NCI-H2107 treated with DMSO at 0.1 percent for 48 hours (cell line): ENCODE measurements around the gene MDP1.
"Not testable (repeated sequence)": the region's sequence is repeated elsewhere in the genome, so short reads cannot be mapped to it uniquely, and the experiment has no call there.

Experiments used
- DNase-seq: peaks from one replicate; lab custom pipeline; 2025; ENCODE audit not compliant: unreplicated experiment; lab: John Stamatoyannopoulos, UW

The MDP1 gene

DNA sequence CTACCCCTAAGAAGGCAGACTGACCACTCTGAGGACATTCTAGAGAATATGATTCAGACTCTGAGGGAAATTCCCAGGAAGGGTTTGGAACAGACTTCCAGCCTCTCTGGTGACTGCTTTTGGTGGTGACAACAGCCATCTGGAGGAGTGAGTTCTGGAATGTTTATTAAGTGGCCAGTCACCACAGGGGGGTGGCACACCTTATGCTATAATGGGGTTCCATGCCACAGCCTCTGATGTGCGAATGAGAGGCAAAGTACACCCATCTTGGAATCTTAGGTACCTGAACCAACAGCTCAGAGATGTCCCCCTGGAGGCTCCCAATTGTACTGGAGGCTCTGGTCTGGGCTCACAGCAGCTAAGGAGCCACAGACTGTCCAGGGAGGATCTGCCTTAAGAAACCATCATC, 36.0 kb upstream of the MDP1 start:
- DNase-seq, result no peak

GRCh38 chr14:24250354-24250753, 34.5 kb upstream of the MDP1 start:
- no peak for DNase-seq

- DNase-seq, result no peak
Measured at GRCh38 chr14:24249230-24250021, 33.6 kb upstream of the MDP1 start.

DNA sequence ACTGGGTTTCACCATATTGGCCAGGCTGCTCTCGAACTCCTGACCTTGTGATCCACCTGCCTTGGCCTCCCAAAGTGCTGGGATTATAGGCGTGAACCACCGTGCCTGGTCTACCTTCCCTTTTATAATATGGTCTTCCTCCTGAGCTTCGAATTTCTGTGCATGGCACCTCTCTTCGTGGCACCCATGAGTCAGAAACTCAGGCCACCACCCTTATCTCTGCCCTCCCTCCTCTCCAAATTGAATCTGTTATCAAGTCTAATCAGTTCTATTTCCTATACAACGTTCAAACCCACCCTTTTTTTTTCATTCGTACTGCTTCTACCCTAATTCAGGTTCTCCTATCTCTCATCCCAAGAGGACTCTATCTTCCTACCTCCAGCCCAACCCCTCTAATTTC, 31.6 kb upstream of the MDP1 start:
- no peak for DNase-seq

DNA sequence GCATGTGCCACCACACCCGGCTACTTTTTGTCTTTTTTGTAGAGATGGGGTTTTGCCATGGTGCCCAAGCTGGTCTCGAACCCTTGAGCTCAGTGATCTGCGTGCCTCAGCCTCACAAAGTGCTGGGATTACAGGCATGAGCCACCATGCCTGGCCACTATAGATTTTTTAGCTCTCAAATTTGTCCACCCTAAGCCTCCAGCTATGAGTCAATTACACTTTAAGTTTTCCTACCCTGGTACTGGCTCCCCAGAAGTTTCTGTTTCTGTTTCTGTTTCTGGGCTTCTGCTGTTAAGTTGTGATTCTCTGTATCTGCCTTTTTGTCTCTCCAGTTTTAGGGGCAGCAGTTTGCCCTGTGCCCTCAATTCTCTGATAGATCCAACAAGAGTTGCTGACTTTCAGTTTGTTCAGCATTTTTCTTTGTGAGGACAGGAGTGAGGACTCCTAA, 30.9 kb upstream of the MDP1 start:
- no peak for DNase-seq

DNA sequence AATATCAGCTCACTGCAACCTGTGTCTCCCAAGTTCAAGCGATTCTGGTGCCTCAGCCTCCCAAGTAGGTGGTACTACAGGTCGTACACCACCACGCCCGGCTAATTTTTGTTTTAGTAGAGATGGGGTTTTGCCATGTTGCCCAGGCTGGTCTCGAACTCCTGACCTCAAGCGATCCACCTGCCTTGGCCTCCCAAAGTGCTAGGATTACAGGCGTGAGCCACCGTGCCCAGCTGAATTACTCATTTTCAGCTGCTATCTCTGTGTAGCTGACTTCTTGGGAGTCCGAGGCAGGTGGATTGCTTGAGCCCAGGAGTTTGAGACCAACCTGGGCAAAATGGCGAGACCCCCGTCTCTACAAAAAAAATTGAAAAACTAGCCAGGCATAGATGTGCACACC, 29.5 kb upstream of the MDP1 start:
- not testable (repeated sequence) for DNase-seq

- no peak for DNase-seq
Measured at GRCh38 chr14:24243336-24243836, 27.5 kb upstream of the MDP1 start.

DNA sequence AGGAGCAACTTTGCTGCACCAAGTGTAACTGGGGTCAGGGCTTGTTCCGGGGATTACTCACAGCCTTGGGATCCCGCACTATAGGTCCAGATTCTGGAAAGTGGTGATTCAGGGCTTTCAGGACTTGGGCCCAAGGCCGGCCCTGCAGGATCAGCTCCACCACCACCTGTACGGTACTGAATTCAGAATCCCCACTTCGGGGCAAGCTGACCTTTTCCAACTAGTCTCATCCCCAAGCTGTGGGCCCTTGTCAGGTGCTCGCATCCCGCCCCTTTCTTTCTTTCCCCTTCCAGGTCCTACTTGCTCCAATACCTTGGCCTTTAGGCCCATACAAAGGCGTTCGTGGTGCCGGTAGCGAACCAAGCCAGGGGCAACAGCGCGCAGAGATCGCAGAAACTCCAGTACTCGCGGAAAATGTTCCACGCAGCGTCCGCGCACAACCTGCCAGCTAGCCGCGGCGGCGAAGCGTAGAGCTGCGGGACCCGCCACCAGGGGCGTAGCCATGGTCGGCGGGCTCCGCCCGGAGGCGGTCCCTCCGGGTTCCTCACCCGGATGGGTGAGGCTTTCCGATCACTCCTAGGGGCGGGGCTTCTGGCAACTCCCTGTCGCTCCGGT, 26.1 kb upstream of the MDP1 start:
- DNase-seq, result peak; percentile 98

DNA sequence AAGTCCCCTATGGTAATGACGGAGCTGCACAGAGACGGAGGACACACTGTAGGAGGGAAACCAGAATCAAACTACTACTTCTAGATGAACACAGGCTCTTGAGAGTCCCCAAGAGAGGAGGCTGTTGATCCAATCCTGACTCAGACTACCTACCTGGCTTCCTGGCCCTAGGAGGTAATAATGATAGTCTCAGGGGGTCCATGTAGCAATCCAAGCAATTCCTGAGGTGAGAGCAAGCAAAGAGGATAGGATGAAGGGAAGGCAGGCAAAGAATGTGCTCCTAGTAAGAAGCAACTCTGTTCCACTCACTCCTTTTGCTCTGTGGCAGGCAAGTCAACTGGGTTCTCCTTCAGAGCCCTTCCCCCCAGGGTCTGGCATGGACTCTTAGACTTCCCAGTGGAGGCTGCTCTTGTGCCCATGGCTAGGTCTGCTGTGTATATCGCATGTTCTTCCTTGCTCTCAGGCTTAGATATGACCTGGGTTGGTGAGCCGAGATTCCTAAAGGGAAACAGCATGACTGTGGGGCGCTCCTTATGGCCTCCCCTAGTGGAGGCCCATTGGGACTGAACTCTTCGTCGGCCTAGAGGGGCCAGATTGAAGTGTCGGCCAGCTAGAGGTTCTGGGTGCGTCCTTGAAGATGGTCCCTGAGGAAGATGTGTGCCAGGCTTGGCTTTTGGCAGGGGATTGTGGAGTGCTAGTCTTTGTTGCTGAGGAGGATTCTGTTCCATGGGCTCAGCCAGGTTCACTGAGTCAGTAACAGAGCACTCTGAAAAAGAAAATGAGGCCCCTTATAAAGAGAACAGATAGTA, 24.4 kb upstream of the MDP1 start:
- no peak for DNase-seq

DNA sequence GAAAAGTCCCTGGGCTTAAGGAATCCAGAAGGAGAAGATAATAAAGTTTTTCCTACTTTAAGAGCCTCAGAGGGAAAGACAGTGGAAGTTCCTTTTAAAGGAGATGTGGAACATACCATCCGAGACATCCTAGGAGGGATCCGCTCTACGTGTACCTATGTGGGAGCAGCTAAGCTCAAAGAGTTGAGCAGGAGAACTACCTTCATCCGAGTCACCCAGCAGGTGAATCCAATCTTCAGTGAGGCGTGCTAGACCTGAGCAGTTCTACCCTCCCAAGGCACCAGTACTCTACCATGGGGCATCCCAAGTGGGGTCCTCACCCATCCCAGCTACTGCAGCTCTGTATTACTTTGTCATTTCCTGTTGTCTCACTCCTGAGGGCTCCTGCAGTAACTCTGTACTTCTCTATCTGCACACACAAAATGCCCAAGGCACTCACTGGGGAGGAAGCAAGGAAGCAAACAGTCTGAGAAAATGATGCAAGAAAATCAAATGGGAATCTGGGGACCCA, 22.7 kb upstream of the MDP1 start:
- DNase-seq, result no peak

DNA sequence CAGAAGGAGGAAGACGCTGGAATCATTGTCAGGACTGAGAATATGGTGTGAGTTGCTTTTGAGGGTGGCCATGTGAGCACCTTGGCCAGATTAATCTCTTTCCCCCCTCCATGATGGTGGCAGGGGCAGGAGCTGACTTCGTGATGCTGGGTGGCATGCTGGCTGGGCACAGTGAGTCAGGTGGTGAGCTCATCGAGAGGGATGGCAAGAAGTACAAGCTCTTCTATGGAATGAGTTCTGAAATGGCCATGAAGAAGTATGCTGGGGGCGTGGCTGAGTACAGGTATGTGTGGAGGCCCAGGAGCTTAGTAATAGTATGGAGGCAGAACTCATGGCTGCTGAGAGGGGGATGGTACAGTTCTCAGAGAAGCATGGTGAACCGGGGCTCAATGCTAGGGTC, 22.3 kb upstream of the MDP1 start:
- DNase-seq, result no peak

GRCh38 chr14:24237463-24237955, 21.6 kb upstream of the MDP1 start:
- DNase-seq, result no peak

- no peak for DNase-seq
Measured at GRCh38 chr14:24236689-24237462, 21.0 kb upstream of the MDP1 start.

- DNase-seq, result no peak
Measured at GRCh38 chr14:24235804-24236688, 20.2 kb upstream of the MDP1 start.

DNA sequence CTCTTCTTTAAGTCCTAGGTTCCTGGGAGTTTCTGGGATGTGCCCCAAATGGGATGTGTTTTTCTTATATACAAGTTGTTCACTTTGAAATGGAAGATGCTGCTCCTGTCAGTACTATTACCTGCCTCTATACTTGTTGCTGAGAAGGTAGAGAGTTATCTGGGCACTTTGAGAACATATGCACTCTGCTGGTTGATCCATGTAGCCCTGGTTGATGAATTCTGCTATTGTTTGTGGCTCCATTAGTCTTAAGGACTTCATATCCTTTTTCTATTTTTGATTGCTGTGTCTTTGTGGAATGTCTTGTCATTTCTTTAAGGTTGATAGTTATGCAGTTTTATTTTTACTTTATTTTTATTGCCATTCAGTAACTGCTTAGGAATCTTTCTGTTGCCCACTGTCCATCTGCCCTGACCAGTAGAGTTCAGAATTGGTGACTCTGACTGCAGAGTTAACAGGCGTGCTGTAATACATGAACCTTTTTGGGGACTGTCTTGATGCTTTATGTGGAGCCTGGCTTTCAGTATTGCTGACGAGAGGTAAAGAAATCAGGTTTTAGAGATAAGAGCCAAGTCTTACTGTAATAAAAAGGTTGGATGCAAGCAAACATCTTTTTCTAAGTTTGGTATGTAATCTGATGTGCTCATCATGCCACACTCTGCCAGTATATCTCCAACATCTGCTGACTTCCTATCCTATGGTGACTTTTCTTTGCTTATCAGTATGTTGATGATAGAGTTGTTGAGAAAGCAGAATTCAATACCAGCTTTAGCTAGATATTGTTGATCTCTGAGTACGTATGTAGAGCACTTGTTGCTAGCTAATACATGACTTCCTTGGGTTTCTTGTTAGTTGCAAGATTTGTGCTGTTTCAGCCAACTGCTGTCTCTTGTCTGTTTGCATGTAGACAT, 18.5 kb upstream of the MDP1 start:
- no peak for DNase-seq

GRCh38 chr14:24233538-24233866, 17.6 kb upstream of the MDP1 start:
- DNase-seq, result no peak

- DNase-seq, result peak; percentile 87
Measured at GRCh38 chr14:24232645-24233537, 17.0 kb upstream of the MDP1 start, which contains the start of gene GMPR2. TSS of gene GMPR2 (plus strand) at chr14:24232929. CDS start at chr14:24233254, 325 bp downstream.
